Amniotic stem cell (primary cell): Measurements from ENCODE around the gene THEM4.
"Not testable (repeated sequence)": the region's sequence is repeated elsewhere in the genome, so short reads cannot be mapped to it uniquely, and the experiment has no call there.

ENCODE experiments used
- DNase-seq: peaks from one replicate; lab custom pipeline; 2025; lab: John Stamatoyannopoulos, UW

Gene THEM4

DNA sequence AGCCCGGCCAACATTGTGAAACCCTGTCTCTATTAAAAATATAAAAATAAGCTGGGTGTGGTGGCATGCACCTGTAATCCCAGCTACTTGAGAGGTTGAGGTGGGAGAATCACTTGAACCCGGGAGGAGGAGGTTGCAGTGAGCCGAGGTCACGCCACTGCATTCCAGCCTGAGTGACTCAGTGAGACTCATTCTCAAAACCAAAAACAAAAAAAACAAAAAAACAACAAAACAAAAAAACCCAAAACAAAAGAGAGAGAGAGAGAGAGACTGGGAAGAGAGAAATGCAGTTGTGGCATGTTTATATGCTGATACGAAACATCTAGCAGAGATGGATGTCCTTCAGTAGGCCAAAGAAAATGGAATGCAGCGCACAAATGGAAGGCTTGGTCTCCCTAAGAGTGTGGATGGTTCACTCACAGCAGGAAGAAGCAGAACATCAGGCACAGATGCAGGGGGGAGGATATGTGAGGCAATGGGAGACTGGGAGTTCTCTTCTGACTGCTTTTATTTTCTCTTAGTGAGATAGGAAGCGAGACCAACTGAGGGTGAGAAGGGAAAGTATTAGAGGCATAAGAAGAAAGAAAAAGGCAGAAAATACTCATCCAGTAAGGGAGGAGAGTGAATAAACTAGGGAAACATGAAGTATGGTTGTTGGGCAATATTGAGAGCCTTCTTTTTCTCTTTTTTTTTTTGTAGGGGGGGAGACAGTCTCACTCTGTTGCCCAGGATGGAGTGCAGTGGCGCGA lies 16.0 kb downstream of the THEM4 start:
- DNase-seq, result no peak

- DNase-seq, result no peak
These were observed 17.1 kb downstream of the THEM4 start for GRCh38 chr1:151892190-151892589.

- DNase-seq, result no peak
These were observed 17.8 kb downstream of the THEM4 start for GRCh38 chr1:151891512-151891911.

DNA sequence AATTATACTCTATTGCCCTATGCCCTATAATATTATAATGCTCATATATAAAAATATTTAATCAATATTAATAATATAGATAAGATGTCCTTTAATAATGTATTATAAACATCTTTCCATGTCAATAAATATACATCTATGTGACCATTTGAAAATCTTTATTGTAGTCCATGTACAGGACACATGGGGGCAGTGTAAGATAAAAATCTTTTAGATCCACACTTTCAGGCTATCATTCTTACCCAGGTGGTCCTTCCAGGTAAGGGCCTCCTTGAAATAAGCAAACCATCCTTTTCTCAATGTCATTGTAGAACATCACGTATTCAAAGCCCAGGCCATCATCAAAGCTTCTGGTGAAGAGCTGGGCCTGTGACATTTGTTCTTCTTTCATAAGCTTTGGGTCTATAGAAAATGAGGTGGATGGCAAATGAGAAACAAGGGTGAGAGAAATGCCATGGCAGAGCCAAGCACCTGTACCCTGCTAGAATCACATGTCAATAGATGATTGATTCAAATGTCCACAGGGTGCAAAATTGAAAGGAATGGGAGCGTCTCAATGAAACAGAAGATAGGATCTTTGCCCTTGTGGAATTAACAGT lies 20.2 kb downstream of the THEM4 start:
- no peak for DNase-seq

- DNase-seq, result no peak
These were observed 22.3 kb downstream of the THEM4 start for GRCh38 chr1:151887028-151887427.

- no peak for DNase-seq
These were observed 23.8 kb downstream of the THEM4 start for GRCh38 chr1:151885479-151885878.

DNA sequence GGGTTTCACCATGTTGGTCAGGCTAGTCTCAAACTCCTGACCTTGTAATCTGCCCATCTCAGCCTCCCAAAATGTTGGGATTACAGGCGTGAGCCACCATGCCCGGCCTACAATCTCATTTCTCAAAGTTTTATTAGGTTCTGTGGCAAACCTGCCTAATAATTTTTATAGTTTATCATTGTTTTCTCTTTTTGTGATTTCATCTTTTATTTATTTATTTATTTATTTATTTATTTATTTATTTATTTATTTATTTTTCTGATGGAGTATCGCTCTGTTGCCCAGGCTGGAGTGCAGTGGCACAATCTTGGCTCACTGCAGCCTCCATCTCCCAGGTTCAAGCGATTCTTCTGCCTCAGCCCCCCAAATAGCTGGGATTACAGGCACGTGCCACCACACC lies 24.4 kb downstream of the THEM4 start:
- not testable (repeated sequence) for DNase-seq

- not testable (repeated sequence) for DNase-seq
These were observed 24.9 kb downstream of the THEM4 start for GRCh38 chr1:151884445-151884844.

DNA sequence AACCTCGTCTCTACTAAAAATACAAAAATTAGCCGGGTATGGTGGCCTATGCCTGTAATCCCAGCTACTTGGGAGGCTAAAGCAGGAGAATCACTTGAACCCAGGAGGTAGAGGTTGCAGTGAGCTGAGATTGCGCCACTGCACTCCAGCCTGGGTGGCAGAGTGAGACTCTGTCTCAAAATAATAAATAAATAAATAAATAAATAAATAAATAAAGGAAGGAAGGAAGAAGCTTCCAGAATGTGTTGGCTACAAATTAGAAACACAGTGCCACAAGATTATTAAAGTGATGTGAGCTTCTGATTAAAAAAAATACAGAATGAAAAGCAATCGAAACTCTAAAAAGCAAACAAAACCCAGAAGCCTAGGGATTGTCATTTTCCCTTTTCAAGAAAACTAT lies 25.4 kb downstream of the THEM4 start:
- not testable (repeated sequence) for DNase-seq

DNA sequence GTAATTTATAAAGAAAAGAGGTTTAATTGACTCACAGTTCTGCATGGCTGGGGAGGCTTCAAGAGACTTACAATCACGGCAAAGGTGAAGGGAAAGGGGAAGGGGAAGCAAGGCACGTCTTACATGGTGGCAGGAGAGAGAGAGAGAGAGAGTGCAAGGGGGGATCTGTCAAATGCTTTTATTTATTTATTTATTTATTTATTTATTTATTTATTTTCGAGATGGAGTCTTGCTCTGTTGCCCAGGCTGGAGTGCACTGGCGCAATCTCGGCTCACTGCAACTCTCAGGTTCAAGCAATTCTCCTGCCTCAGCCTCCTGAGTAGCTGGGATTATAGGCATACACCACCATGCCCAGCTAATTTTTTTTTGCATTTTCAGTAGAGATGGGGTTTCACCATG lies 26.4 kb downstream of the THEM4 start:
- not testable (repeated sequence) for DNase-seq

GRCh38 chr1:151882466-151882865 lies 26.8 kb downstream of the THEM4 start:
- DNase-seq, result no peak

GRCh38 chr1:151881479-151881878 lies 27.8 kb downstream of the THEM4 start:
- no peak for DNase-seq

GRCh38 chr1:151875419-151876097 lies 33.8 kb downstream of the THEM4 start:
- DNase-seq, result no peak

DNA sequence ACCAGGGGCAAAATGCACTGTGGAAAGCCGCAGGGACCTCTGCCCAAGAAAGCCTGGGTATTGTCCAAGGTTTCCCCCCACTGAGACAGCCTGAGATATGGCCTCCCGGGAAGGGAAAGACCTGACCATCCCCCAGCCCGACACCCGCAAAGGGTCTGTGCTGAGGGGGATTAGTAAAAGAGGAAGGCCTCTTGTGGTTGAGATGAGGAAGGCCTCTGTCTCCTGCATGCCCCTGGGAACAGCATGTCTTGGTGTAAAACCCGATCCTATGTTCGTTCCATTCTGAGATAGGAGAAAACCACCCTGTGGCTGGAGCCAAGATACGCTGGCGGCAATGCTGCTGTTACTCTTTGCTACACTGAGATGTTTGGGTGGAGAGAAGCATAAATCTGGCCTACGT lies 36.5 kb downstream of the THEM4 start:
- not testable (repeated sequence) for DNase-seq

DNA sequence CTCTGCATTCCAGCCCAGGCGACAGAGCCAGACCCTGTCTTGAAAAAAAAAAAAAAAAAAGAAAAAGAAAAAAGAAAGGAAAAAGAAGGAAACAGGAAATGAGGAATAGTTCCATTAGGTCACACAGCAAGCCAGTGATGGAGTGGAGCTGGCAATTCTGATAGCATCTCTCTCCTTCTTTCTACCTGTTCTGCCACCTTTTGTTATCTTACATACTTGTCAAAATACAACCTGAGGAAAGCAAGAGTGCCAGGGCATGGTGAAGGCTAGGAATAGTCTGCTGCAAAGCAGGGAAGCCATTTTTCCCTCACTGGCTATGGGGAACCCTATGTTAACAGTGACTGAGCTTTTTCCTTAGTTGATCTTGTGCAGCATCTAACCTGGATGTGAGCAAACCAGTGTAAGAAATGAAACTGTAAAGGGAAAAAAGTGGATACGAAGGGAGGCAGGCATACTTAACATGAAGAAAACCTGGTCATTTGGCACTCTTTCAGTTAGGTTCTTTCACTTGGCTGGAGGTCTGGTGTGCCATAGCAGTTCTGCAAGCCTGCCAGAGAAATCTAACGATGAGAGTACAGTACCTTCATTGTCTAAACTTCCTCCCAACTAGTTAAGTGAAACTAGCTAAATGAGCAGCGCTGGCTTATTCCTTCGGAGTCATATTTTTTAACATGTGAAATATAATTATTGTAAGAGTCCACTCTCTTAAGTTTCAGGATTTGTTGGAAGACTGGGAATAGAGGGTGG lies 37.9 kb downstream of the THEM4 start:
- no peak for DNase-seq

- no peak for DNase-seq
These were observed 40.8 kb downstream of the THEM4 start for GRCh38 chr1:151868486-151868885.

DNA sequence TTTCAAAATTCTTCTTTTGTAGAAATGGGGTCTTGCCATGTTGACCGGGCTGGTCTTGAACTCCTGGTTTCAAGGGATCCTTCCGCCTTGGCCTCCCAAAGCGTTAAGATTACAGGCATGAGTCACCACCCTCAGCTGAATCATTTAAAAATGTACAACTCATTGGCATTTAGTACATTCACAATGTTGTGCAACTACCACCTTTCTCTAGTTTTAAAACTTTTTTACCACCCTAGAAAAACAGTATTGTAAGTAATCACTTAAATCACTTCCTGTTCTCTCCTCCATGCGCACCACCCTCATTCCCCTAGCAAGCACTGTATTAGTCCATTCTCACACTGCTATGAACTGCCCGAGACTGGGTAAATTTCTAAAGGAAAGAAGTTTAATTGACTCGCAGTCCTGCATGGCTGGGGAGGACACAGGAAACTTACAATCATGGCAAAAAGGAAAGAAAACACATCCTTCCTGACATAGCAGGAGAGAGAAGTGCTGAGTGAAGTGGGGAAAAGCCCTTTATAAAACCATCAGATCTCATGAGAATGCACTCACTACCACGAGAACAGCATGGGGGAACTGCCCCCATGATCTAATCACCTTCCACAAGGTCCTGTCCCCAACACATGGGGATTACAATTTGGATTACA lies 41.4 kb downstream of the THEM4 start:
- no peak for DNase-seq

DNA sequence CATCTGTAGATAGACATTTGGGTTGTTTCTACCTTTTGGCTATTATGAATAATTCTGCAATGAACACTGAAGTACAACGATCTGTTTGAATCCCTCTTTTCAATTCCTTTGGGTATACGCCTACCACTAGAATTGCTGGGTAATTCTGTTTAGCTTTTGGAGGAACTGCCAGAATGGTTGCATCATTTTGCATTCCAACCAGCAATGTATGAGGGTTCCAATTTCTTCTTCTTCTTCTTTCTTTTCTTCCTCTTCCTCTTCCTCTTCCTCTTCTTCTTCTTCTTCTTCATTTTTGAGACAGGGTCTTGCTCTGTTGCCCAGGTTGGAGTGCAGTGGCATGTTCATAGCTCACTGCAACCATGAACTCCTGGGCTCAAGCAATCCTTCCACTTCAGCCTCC lies 42.0 kb downstream of the THEM4 start:
- DNase-seq, result no peak

DNA sequence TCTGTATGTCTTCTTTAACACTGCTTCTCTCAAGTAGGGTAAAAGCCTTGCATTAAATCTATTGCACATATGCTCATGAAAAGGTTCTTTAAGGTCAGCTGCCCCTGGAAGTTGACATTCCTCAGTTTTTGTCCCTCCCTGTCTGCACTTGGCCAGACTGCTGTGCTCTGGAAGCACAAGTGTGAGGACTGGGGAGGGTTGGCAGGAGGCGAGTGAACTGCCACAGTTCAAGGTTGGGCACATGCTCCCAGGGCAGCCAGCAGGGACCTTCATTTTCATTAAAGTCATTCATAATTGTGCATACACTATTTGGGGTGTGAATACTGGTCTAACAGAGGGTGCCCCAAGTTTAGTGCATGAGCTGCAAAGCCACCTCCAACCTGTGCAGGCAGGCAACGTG lies 44.9 kb downstream of the THEM4 start:
- DNase-seq, result no peak

GRCh38 chr1:151862604-151863003 lies 46.7 kb downstream of the THEM4 start:
- no peak for DNase-seq

GRCh38 chr1:151860504-151861187 lies 48.7 kb downstream of the THEM4 start:
- no peak for DNase-seq
